Gastroesophageal sphincter (tissue), 4 donors: ENCODE results near the gene PGP. TPM values are rescaled to one million over a fixed set of nuclear protein-coding genes. Genes with fewer than 3 reads are reported as not detected.
A peak's percentile ranks its signal among the peaks of the same experiment; 100 is the strongest.

Experiments used
- ATAC-seq: fragments of 150-250 bp; one replicate; pipeline ENCODE4 v1.9.1; 2016; ENCODE audit warnings: mild to moderate bottlenecking, moderate library complexity
- H3K27ac ChIP-seq, 4 donors: fragments of 200-600 bp; sonication (generic) in 3 of 4; 1 replicate in 3 of 4; 2 replicates in 1 of 4; pipeline ENCODE4 v1.5.1; 2016 to 2019
- H3K27me3 ChIP-seq: fragments of 200-600 bp; sonication (generic); one replicate; pipeline ENCODE4 v1.5.1; 2019
- H3K36me3 ChIP-seq, 2 donors: fragments of 200-600 bp; sonication (generic); one replicate each; pipeline ENCODE4 v1.5.1; 2019; ENCODE audit warnings: control low read depth in 1 of 2
- H3K4me1 ChIP-seq, 3 donors: fragments of 200-600 bp; sonication (generic); 1 replicate in 2 of 3; 2 replicates in 1 of 3; pipeline ENCODE4 v1.5.1; 2016 to 2019; ENCODE audit warnings: control low read depth in 2 of 3
- H3K4me3 ChIP-seq, 2 donors: fragments of 200-600 bp; sonication (generic); one replicate each; pipeline ENCODE4 v1.5.1; 2019; ENCODE audit warnings: mild to moderate bottlenecking in 1 of 2, moderate library complexity in 1 of 2
- H3K9me3 ChIP-seq, 3 donors: fragments of 200-600 bp; sonication (generic); one replicate each; pipeline ENCODE4 v1.5.1; 2017 to 2019; ENCODE audit warnings: control low read depth in 2 of 3
- EP300 ChIP-seq: sonication (generic); formaldehyde crosslinking; IDR thresholded peaks from one replicate; pipeline ENCODE4 v1.6.1; 2017; ENCODE audit warnings: antibody characterized with exemption, mild to moderate bottlenecking
- POLR2A ChIP-seq, 2 donors: fragments of 450-650 bp; IDR thresholded peaks; one replicate each; pipeline ENCODE4 v1.6.1; 2017; ENCODE audit warnings: antibody characterized with exemption in 2 of 2, mild to moderate bottlenecking in 2 of 2, moderate library complexity in 1 of 2
- POLR2AphosphoS5 ChIP-seq: sonication (generic); formaldehyde crosslinking; IDR thresholded peaks from one replicate; pipeline ENCODE4 v1.6.1; 2017; ENCODE audit warnings: antibody characterized with exemption
- WGBS, 2 donors: methylation state at CpG; one replicate each; pipeline ENCODE4 v1.1.5; 2018; ENCODE audit warnings: low coverage in 1 of 2; 5-methylcytosine and 5-hydroxymethylcytosine counted together
- total RNA-seq, 4 donors: library from RNA; depleted of rRNA; stranded (reverse); fragments of >200 nt; gene quantifications; one replicate each; pipeline ENCODE4 v1.1.0, GENCODE V29; 2016
- TF ChIP-seq, protein P1 (sequence below), 4 experiments: fragments of 200-600 bp in 2 of 4; fragments of 450-650 bp in 2 of 4; sonication (generic) in 1 of 4; IDR thresholded peaks; one replicate each; pipeline ENCODE4 v1.5.1; 2017 to 2019; ENCODE audit warnings: antibody characterized with exemption in 4 of 4, mild to moderate bottlenecking in 2 of 4, moderate library complexity in 2 of 4

Gene PGP
- total RNA-seq, 4 donors from 2014 or later = 7.6 to 17.3 (median 12.5) TPM

- Histone ChIP-seq H3K27me3 (no peaks in the 10 kb centered on the region), H3K27ac (no peak overlapping the region), H3K4me3 (no peak overlapping the region), H3K4me1 (peaks cover 0 to 9% (median 0%) of the 10 kb centered on the region in 3 donors), H3K36me3 (peaks cover 0 to 100% of the 10 kb centered on the region in 2 donors), H3K9me3 (no peaks in the 10 kb centered on the region)
- no CpG with 5 or more reads among the region's 29 CpGs for WGBS, 2 donors
- TF ChIP-seq POLR2AphosphoS5 (no peak), POLR2A (IDR thresholded peaks at IDR 0.05) (no peak), EP300 (no peak)
- TF ChIP-seq, protein P1, sequence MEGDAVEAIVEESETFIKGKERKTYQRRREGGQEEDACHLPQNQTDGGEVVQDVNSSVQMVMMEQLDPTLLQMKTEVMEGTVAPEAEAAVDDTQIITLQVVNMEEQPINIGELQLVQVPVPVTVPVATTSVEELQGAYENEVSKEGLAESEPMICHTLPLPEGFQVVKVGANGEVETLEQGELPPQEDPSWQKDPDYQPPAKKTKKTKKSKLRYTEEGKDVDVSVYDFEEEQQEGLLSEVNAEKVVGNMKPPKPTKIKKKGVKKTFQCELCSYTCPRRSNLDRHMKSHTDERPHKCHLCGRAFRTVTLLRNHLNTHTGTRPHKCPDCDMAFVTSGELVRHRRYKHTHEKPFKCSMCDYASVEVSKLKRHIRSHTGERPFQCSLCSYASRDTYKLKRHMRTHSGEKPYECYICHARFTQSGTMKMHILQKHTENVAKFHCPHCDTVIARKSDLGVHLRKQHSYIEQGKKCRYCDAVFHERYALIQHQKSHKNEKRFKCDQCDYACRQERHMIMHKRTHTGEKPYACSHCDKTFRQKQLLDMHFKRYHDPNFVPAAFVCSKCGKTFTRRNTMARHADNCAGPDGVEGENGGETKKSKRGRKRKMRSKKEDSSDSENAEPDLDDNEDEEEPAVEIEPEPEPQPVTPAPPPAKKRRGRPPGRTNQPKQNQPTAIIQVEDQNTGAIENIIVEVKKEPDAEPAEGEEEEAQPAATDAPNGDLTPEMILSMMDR (IDR thresholded peaks at IDR 0.05) = no peak
- no peak for ATAC-seq
These were observed 41.8 kb downstream of the PGP start for GRCh38 chr16:2172688-2173335.

- H3K4me1 ChIP-seq = peaks cover 0 to 9% (median 0%) of the 10 kb centered on the region in 3 donors
- H3K27me3 ChIP-seq = no peaks in the 10 kb centered on the region
- peaks cover 0 to 100% of the 10 kb centered on the region in 2 donors for H3K36me3 ChIP-seq
- H3K4me3 ChIP-seq = no peak overlapping the region
- no CpG with 5 or more reads among the region's 28 CpGs for WGBS, 2 donors
- H3K9me3 ChIP-seq = no peaks in the 10 kb centered on the region
- no peak for ATAC-seq
- no peak for TF ChIP-seq POLR2AphosphoS5
- TF ChIP-seq, protein P1 (IDR thresholded peaks at IDR 0.05) = no peak
- no peak for TF ChIP-seq POLR2A (IDR thresholded peaks at IDR 0.05)
- TF ChIP-seq EP300 = no peak
- H3K27ac ChIP-seq = no peak overlapping the region
These were observed 43.0 kb downstream of the PGP start for GRCh38 chr16:2171601-2172178.

GRCh38 chr16:2170587-2171435, 43.8 kb downstream of the PGP start:
- no peak for TF ChIP-seq EP300
- TF ChIP-seq, protein P1 (IDR thresholded peaks at IDR 0.05) = no peak
- peak in 1 of 2 donors; percentile 1 for TF ChIP-seq POLR2A (IDR thresholded peaks at IDR 0.05)
- TF ChIP-seq POLR2AphosphoS5 = no peak
- Histone ChIP-seq H3K27me3 (no peaks in the 10 kb centered on the region), H3K36me3 (peaks cover 0 to 100% of the 10 kb centered on the region in 2 donors), H3K4me3 (peak overlapping the region in 1 of 2 donors; percentile 44), H3K9me3 (no peaks in the 10 kb centered on the region), H3K4me1 (peaks cover 0 to 9% (median 0%) of the 10 kb centered on the region in 3 donors), H3K27ac (peak overlapping the region in 3 of 4 donors; percentile 45 to 70 (median 53))
- ATAC-seq = peak; percentile 2
- WGBS, 2 donors = 100% methylated on average over 1 of the region's 47 CpGs; no CpG with 5 or more reads in 1 of the 2 donors

- Histone ChIP-seq H3K9me3 (no peaks in the 10 kb centered on the region), H3K4me1 (peaks cover 0 to 9% (median 0%) of the 10 kb centered on the region in 3 donors), H3K27me3 (no peaks in the 10 kb centered on the region), H3K27ac (peak overlapping the region in 3 of 4 donors; percentile 45 to 70 (median 55)), H3K36me3 (peaks cover 0 to 95% of the 10 kb centered on the region in 2 donors), H3K4me3 (peak overlapping the region in 1 of 2 donors; percentile 44)
- TF ChIP-seq, protein P1 (IDR thresholded peaks at IDR 0.05) = no peak
- TF ChIP-seq POLR2AphosphoS5 (no peak), POLR2A (IDR thresholded peaks at IDR 0.05) (peak; percentile 8 to 12)
- no CpG with 5 or more reads among the region's 18 CpGs for WGBS, 2 donors
- peak; percentile 62 for ATAC-seq
These were observed 44.6 kb downstream of the PGP start for GRCh38 chr16:2170080-2170479.
